Dedifferentiated amniotic fluid mesenchymal stem cell (primary cell): Measurements from ENCODE around the gene NFATC1.

Experiments
- DNase-seq: peaks from one replicate; pipeline ENCODE4 v3.0.0-alpha.2; 2016; ENCODE audit errors: extremely low spot score

The NFATC1 gene

DNA sequence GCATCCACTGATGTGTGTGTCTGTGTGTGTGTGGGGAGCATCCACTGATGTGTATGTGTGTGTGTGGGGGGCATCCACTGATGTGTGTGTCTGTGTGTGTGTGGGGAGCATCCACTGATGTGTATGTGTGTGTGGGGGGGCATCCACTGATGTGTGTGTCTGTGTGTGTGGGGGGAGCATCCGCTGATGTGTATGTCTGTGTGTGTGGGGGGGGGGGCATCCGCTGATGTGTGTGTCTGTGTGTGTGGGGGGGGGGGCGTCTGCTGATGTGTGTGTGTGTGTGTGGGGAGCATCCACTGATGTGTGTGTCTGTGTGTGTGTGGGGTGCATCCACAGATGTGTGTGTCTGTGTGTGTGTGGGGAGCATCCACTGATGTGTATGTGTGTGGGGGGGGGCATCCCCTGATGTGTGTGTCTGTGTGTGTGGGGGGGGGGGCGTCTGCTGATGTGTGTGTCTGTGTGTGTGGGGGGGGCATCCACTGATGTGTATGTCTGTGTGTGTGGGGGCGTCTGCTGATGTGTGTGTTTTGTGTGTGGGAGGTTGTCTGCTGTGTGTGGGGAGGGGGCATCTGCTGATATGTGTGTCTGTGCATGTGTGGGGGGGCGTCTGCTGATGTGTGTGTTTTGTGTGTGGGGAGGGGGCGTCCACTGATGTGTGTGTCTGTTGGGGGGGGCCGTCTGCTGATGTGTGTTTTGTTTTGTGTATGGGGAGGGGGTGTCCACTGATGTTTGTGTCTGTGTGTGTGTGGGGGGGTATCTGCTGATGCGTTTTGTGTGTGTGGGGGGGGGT lies 125.9 kb downstream of the NFATC1 start:
- DNase-seq: no peak

DNA sequence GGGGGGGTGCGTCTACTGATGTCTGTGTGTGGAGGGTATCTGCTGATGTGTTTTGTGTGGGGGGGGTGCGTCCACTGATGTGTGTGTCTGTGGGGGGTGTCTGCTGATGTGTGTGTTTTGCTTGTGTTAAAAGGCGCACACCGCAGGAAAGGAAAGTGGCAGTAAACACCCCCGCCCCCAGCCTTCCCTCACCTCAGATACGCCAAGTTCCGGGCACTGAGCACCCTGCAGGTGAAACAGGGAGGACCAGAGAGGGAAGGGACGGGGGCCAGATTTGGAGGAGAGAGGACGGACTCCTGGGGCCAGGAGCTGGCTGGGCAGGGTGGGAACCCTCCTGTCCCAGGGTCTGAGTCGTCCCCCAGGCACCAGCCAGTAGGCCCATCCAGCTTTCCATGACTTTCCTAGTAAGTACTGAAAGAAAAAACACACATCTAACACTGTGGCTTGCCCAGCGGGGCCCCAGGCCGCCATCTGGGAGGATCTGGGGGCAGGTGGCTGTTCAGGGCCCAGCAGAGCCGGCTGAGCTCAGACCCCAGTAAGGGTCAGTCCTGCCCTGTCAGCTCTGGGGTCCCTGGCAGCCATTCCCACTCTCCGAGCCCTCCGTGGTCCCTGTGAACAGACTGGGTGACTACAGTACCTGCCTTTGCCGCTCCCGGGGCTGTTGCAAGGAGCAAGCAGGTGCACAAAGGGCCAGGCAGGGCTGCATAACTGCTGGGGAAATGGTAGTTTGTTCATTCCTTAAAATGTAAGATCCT lies 126.9 kb downstream of the NFATC1 start:
- no peak for DNase-seq

DNA sequence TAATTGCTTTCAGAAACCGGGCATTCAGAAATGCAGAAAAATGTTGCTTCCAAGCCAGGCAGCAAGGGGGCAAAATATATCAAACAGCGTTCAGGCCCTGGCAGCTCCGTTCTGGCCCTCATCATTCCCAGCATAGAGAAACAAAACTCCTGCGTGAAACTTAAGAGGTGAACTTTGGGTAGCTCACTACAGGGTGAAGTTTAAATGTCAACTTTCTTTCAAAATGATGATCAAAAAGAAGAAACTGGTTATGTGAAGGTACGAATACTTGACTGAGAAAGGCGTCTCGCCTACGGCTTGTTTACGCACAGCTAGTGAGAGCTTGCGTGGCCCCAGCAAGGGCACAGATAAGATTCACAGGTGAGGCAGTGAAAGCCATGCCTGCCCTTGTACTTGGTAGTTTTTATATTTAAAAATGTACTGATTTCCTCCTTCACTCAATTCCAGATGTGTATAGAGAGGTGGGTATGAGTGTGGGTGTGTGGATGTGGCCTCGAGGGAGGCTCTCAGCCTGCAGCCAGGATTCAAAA lies 127.5 kb downstream of the NFATC1 start:
- DNase-seq: no peak

DNA sequence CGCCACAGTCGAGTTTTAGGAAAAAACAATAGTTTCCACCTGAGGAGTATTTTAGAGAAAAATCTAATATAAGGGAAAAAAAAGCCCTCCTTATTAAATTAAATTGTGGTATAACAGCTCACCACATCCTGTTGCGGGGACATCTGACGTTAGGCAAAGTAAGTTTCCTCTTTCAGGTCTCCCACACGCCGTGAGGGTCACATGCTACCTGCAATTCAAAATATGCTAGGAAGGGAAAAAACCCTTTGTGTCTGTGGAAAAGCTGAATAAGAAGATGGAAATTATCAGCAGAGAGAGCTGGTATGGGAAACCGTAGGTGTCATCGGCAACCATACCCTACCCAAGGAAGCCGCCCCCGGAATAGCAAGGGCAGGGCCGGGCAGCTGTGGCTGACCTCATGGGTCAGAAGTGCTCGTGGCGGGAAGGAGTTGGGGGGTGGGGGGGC lies 128.0 kb downstream of the NFATC1 start:
- DNase-seq: no peak

DNA sequence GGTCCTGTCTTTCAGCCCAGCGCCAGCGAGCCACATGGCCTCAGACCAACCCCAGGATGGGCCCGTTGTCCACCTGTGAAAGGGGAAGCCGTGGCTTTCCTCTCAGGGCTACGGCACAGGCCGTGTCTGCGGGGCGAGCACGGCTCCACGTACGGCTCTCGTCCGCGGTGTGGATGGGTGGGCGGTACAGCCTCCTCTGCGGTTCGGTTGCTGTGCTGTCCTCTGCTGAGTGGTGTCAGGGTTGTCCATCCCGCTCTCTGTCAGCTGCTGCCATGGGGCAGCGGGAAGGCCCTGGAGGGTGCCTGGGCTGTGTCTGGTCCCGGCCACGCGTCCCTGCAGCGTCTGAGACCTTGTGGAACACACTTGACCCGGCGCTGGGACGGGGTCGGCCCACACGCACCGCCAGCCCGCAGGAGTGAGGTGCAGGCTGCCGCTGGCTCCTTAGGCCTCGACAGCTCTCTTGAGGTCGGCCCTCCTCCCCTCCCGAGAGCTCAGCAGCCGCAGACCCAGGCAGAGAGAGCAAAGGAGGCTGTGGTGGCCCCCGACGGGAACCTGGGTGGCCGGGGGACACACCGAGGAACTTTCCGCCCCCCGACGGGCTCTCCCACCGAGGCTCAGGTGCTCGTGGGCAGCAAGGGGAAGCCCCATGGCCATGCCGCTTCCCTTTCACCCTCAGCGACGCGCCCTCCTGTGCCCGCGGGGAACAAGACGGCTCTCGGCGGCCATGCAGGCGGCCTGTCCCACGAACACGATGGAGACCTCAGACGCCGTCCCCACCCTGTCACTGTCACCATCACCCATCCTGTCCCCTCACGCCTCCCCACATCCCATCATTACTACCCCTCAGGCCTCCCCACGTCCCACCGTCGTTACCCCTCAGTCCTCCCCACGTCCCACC lies 128.7 kb downstream of the NFATC1 start:
- DNase-seq: no peak

DNA sequence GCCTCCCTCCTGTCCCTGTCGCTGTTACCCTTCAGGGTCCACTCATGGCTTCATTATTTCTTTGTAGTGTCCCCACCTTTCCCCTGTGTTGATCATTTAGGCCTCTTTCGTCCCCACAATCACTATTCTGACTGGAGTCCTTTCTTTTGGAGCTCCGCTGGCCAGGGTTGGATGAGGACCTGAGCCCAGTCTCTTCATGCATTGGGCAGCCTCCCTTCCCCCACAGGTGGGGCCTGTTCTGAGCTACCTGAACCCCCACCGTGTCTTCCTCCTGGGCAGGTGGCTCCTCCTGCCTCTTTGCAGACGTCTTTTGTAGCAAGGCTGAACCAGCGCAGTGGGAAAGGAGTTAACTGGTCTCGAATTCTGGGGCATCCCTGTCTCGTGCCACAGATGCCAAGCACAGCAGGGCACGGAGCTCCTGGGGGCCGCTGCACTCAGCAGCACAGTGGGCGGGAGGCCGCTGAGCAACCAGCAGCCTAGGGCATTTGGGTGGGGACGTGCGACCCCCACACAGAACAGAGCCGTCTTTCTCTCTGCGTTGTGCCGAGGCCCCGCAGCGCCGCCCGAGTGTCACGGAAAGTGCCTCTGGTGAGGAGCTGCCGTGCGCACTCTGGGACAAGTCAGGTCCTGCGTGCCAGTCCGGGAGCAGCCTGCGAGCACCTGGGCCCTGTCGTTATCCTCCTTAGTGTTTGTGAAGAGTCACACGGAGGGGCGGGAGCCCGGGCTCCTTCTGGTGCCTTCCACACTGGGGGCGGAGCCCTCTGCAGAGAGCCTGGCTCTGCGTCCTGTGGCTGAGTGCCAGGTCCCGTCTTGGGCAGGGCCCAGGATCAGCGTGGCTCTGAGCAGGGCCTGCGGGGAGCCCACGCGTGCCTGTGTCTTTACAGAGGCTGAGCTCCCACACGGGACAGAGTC lies 130.1 kb downstream of the NFATC1 start:
- DNase-seq: no peak

DNA sequence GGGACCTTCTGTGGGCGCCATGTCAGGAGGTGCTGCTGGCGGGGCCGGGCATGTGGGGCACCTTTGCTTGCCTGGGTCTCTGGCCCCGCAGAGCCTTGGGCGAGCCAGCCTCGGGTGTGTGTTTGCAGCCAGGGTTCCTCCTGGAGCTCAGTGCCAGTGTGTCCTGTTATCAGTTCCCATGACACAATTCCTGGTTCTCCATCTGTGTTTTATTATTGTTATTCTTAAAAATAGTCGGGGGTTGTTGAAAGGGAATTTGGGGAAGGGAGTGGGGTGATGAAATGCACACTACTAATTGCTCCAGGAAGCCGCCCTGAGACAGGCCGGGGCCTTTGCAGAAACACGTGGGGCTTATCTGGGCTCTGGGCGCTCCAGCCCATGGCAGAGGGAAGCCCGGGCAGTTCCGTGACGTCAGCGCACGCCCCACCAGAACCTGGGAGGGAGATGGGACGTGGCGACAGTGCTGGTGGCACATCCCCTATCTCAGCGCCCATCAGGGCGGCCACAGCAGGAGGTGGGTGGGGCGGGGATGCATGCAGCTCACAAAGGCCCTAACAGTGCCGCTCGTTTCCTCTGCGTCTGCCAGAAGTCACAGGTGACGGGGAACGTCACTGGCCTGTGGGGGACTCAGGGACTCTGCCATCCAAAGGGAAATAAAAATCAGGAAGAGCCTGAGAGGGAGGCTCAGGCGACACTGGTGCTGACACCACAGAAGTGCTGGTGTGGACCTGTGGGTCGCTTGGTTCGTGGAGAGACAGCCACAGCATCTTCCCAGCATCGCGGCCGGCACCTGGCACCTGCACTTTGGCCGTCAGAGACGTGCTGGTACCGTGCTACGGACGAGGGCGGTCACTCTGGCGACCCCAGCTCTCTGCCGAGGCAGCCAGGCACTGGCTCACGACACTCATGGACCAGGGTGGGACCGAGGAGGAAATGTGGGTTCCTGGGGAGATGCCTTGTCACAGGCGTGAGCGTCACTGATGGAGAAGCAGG lies 131.0 kb downstream of the NFATC1 start:
- DNase-seq: no peak

DNA sequence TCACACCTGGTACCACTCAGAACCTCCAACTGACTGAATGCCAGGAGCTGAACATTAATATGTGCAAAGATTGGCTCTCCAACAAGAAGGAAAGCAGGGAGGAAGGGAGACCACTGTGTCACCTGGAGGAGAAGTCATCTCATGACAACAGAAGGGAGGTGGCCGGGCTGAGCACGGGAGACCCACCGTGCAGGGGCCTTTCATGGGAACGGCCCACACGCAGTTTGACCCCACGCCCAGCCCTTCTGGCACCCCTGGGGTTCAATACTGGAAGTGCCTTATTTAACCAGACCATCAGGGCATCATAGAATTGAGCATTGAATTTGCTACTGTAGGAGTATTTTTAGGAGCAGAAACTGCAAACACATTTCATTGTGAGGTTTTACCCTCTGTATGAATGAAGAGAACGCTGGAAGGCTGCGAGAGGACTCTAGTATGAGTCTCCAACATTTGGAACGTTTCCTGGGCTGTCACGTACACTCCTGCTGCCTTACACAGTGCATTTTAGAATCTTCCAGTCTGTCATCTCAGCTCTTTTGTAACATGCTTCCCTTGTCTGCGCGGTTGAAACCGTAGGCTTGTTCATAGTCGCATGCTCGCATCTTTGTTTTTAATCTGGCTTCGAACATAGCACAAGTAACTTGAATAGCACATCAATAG lies 132.1 kb downstream of the NFATC1 start:
- no peak for DNase-seq

DNA sequence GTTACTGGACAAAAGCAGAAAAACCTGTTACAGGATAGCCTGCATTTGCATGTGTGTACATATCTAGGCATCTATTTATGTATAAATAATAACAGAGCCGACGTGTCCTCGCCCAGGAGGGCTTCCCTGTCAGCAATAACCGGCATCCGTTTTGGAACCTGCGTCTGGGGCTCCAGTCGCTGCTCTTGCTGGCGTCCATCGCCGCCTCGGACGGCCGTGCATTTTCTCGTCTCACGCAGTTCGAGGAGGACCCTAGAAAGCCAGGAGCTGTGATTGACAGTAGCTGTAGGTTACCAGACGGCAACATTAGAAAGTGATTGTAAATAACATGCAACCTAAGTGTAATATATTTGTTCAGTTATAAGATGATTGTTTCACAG lies 132.6 kb downstream of the NFATC1 start:
- no peak for DNase-seq

DNA sequence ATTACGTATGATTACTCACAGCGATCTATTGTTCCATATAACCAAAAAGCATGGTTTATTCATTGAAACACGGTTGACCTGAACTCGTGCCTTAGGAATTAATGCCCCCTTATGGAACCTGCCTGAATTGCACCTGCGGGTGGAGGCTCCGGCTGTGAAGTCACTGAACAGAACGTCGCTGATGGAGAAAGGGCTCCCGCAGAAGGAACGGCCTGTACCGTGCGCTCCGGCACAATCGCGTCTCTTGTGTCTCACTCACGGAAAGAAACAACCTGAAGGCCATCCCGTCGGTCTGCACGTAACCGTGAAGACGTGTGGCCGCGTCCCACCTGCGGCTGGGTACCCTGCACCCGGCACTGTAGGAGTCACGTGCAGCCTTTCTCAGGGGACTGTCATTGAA lies 133.1 kb downstream of the NFATC1 start:
- DNase-seq: peak; percentile 62

DNA sequence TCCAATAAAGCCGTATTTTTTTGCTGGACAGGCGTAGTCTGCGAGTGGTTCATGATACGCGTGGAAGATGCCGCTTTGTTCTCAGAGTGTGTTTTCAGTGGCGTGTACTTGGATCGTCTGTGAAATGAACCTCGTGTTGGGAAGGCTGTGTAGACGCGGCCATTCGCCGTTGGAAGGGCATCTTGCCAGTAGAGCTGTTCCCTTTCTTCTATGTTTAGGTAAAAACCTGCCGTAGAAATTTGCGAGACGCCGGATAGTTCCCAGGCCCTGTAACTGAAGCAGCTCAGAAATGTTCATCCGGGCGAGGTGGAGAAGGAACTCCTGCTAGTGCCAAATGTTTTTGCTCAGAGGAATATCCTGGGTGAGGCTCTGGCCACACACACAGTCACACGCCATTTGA lies 133.6 kb downstream of the NFATC1 start:
- no peak for DNase-seq

DNA sequence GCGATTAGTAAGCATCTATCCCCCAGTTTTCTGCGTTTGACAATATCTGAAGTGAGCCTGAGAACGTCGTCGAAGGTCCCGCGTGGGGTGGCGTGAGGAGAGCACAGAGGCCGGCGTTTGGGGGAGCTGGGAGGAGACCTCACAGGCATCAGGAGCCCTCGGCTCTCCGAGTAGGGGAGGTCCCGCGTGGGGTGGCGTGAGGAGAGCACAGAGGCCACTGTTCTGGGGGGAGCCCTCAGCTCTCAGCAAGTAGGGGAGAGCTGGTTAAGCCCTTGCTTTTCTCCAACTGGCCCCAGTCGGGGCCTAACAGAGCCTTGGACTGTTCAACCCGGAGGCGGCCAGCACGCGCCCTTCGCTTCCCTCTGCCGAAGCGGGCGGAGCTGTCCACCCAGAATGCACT lies 134.3 kb downstream of the NFATC1 start:
- DNase-seq: no peak

DNA sequence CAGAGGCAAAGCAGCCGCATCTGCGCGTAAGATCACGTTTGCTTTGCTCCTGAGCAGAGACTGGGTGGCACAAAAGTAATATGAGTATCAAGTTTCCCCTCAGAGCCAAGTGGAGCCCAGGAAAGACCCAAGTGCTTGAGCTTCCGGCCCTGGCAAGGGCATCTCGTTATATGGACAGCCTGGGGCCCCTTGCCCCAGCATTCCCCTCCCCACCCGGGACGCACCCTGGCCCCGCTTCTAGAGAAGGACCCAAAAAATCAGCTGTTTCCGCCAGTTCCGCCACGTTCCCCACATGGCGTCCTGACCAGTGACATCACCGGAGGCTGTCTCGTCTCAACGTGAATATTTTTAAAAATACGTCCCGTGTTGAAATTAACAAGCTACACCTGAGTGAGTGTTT lies 135.1 kb downstream of the NFATC1 start:
- no peak for DNase-seq

DNA sequence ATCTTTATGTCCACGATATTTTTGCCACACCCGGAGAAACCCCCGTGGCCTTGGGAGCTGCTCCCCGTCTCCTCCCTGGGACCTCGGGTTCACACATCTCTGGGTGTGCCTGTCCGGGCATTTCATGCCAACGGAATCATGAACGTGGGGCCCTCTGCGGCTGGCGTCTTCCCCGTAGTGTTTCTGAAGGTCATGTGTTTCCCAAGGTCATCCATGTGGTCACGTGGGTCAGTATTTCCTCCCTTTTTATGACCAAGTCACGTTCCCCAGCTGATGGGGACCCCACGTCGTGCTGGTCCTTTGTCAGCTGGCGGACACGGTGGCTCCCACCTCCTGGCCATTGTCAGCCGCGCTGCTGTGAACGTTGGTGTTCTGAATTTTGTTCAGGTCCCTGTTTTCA lies 135.7 kb downstream of the NFATC1 start:
- DNase-seq: no peak

DNA sequence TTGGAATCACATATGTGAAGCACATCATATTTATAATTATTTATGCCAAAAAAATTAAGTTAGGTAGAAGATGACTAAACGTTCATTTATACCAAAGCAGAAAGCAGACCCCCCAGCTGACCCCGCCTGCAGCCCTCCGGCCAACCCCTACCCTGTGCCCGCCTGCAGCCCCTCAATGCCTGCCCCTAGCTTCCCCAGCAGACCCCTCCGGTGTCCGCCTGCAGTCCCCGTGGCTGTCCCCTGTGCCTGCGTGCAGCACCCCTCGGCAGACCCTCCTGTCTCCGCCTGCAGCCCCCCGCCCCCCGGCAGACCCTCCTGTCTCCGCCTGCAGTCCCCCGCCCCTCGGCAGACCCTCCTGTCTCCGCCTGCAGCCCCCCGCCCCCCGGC lies 136.2 kb downstream of the NFATC1 start:
- no peak for DNase-seq

DNA sequence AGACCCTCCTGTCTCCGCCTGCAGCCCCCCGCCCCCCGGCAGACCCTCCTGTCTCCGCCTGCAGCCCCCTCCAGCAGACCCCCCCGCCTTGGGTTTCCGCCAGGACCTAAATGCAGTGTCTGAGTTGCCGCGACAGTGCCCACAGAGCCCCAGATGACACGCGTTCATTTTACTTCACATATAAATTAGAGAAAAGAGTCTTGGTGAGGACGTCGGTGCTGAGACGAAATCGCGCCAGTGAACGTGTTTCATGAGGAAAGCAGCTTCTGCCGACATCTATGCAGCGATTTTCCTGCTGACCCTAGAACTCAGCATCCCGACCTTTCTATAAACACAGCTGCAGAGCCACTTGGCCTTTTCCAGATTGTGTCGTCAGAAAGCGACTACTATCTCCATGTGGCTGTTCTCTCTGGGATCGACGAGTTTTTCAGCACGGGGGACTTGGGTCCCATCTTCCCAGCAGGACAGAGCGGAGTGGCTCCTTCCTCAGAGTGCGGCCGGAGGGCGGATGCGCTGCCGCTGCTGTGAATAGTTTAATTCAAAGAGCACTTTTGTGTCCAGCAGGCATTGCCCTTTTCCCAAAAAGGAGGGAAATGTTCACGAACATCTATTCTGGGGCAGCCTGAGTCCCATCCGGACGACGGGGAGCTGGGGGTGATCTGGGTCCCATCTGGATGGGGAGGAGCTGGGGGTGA lies 136.7 kb downstream of the NFATC1 start:
- DNase-seq: no peak

DNA sequence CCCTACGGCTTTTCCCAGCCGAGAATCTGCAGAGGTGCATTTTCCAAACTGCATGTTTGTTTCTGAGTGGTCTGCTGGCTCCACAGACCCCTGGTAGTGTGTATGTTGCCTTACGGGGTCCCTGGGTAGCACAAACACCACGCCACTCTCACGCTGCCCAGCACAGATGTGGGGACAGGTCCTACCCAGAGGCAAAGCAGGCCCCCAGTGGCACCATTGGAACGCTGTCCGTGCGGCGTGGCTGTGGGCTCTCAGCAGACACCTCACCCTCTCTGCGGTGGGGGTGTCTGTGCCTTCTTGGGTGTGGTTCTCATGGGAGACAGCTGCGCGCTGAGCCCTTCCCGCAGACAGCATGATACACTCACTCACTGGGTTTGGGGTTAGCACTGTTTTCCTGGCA lies 137.4 kb downstream of the NFATC1 start:
- no peak for DNase-seq

DNA sequence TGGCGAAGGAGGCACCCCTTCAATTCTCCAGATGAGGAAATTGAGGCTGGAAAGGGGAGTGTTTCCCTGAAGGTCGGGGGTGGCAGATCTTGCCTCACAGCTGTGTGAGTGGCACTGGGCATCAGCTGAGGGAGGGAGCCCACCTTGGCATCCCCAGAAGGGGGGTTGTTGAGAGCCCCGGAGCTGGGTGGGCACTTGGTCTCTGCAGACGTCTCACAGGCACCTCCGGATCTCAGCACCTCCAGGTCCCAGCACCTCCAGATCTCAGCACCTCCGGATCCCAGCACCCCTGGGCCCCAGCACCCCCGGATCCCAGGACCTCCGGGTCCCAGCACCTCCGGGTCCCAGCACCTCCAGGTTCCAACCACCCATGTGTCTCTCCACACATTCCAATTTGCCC lies 137.9 kb downstream of the NFATC1 start:
- DNase-seq: no peak

DNA sequence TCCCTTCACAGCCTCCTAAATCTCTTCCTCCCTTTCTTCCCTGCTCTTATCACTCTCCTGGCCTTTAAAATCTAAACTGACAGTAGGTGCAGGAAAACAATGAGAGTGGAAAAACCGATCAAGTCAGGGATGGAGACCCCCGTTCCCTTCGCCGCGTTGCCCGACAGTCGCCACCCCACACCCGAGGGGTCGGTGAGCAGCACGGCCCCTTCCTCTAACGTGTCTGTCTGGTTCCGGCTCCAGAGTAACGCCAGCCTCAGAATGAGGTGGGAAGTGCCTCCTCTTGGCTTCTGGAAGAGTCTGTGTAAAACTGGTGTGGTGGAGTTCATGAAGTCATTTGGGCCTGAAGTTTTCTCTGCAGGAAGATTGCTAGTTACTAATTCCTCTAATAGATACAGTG lies 138.6 kb downstream of the NFATC1 start:
- DNase-seq: no peak
